NCI-H524 treated with DMSO at 0.1 percent for 48 hours (cell line): Measurements from ENCODE around the gene SERTM1.

Source experiments
- DNase-seq: peaks from one replicate; lab custom pipeline; 2025; lab: John Stamatoyannopoulos, UW

SERTM1 gene

GRCh38 chr13:36673838-36674326 is at the start of gene SERTM1:
Gene SERTM1, plus strand, starts transcription at chr13:36674020. Its CDS starts 21,059 bp downstream, at chr13:36695079.
- peak; percentile 36 for DNase-seq

- DNase-seq = no peak
Observed at GRCh38 chr13:36628377-36629056, 45.3 kb upstream of the SERTM1 start.

GRCh38 chr13:36629057-36629385 is 44.8 kb upstream of the SERTM1 start:
- DNase-seq = no peak

- no peak for DNase-seq
Observed at GRCh38 chr13:36630181-36630803, 43.5 kb upstream of the SERTM1 start.

- no peak for DNase-seq
Observed at GRCh38 chr13:36639610-36640009, 34.2 kb upstream of the SERTM1 start.

- DNase-seq = no peak
Observed at GRCh38 chr13:36650611-36651010, 23.2 kb upstream of the SERTM1 start.

- DNase-seq = no peak
Observed at GRCh38 chr13:36665630-36666029, 8.2 kb upstream of the SERTM1 start.

- DNase-seq = no peak
Observed at GRCh38 chr13:36666477-36667229, 7.2 kb upstream of the SERTM1 start.

- no peak for DNase-seq
Observed at GRCh38 chr13:36668316-36668715, 5.5 kb upstream of the SERTM1 start.

- DNase-seq = no peak
Observed at GRCh38 chr13:36673352-36673751, 468 bp upstream of the SERTM1 start.

- DNase-seq = no peak
Observed at GRCh38 chr13:36674337-36675212, 755 bp downstream of the SERTM1 start.

- DNase-seq = no peak
Observed at GRCh38 chr13:36675213-36675536, 1.4 kb downstream of the SERTM1 start.

- no peak for DNase-seq
Observed at GRCh38 chr13:36680913-36681312, 7.1 kb downstream of the SERTM1 start.

- DNase-seq = no peak
Observed at GRCh38 chr13:36681894-36682624, 8.2 kb downstream of the SERTM1 start.

- DNase-seq = no peak
Observed at GRCh38 chr13:36683701-36684100, 9.9 kb downstream of the SERTM1 start.

- no peak for DNase-seq
Observed at GRCh38 chr13:36685927-36686326, 12.1 kb downstream of the SERTM1 start.

GRCh38 chr13:36696410-36697010 is 22.7 kb downstream of the SERTM1 start:
- DNase-seq = no peak

- no peak for DNase-seq
Observed at GRCh38 chr13:36700170-36700569, 26.4 kb downstream of the SERTM1 start.

- no peak for DNase-seq
Observed at GRCh38 chr13:36706755-36707154, 32.9 kb downstream of the SERTM1 start.

- no peak for DNase-seq
Observed at GRCh38 chr13:36709136-36709890, 35.5 kb downstream of the SERTM1 start.
